H1 (cell line): ENCODE data around the gene SEC22B. TPM values are rescaled to one million over a fixed set of nuclear protein-coding genes. Genes with fewer than 3 reads are reported as not detected.
"Not testable (repeated sequence)": the region's sequence is repeated elsewhere in the genome, so short reads cannot be mapped to it uniquely, and the experiment has no call there.

Source experiments
- CTCF ChIA-PET: fragments of 300-600 bp; sonication (Branson Sonifier 250); formaldehyde crosslinking; loops from one replicate; lab custom pipeline; 2021; ENCODE audit not compliant: partially characterized antibody; lab: Charles Lee
- POLR2A ChIA-PET: fragments of 300-600 bp; sonication (Branson Sonifier 250); formaldehyde crosslinking; loops from one replicate; lab custom pipeline; 2021; ENCODE audit warnings: inconsistent platforms; ENCODE audit not compliant: partially characterized antibody; lab: Charles Lee
- DNase-seq, 2 experiments: peaks; one replicate each; pipeline versions ENCODE4 v3.0.0 to v3.0.0-alpha.2; 2010 to 2022; ENCODE audit warnings: low spot score in 2 of 2, low read depth in 1 of 2, mixed read lengths in 1 of 2
- FAIRE-seq: peaks from 2 replicates; lab custom pipeline; 2011; peaks lifted over from hg19 to GRCh38; lab: Jason Lieb, UNC
- H2AFZ ChIP-seq: 2 replicates; pipeline ENCODE4 v1.8.1; 2012; ENCODE audit warnings: low read length, inconsistent platforms
- H2AK5ac ChIP-seq: 2 replicates; pipeline ENCODE4 v1.6.1; 2013; ENCODE audit warnings: low read depth, low read length
- H2BK120ac ChIP-seq: replicated peaks from 2 replicates; pipeline ENCODE3; 2013; ENCODE audit warnings: low read depth, low read length, inconsistent platforms
- H2BK12ac ChIP-seq: 2 replicates; pipeline ENCODE4 v1.6.1; 2013; ENCODE audit warnings: low read depth, low read length
- H2BK15ac ChIP-seq: 2 replicates; pipeline ENCODE4 v1.6.1; 2013; ENCODE audit warnings: low read length
- H2BK20ac ChIP-seq: 2 replicates; pipeline ENCODE4 v1.6.1; 2013; ENCODE audit warnings: low read length
- H2BK5ac ChIP-seq: 2 replicates; pipeline ENCODE4 v1.6.1; 2013; ENCODE audit warnings: low read depth, low read length
- H3K14ac ChIP-seq: 2 replicates; pipeline ENCODE4 v1.6.1; 2013; ENCODE audit warnings: inconsistent platforms; ENCODE audit not compliant: insufficient read length
- H3K18ac ChIP-seq: 2 replicates; pipeline ENCODE4 v1.6.1; 2013; ENCODE audit warnings: low read length; ENCODE audit errors: extremely low read depth
- H3K23ac ChIP-seq: 2 replicates; pipeline ENCODE4 v1.6.1; 2013; ENCODE audit warnings: inconsistent platforms; ENCODE audit not compliant: insufficient read length
- H3K23me2 ChIP-seq: 2 replicates; pipeline ENCODE4 v1.6.1; 2013; ENCODE audit warnings: low read depth, low read length
- H3K27ac ChIP-seq: 2 replicates; pipeline ENCODE4 v1.6.1; 2011; ENCODE audit warnings: low read depth, low read length, inconsistent platforms
- H3K27me3 ChIP-seq, 4 experiments: replicated peaks in 1 of 4; 1 replicate in 1 of 4; 2 replicates in 3 of 4; pipeline versions ENCODE4 v1.6.1 to v1.8.1; 2011 to 2013; ENCODE audit warnings: low read length in 3 of 4, mild to moderate bottlenecking in 3 of 4, inconsistent platforms in 2 of 4, mixed read lengths in 2 of 4, moderate library complexity in 1 of 4; ENCODE audit not compliant: control insufficient read depth in 3 of 4, insufficient read depth in 3 of 4; ENCODE audit errors: extremely low read depth in 1 of 4
- H3K36me3 ChIP-seq, 4 experiments: 2 replicates each; pipeline versions ENCODE4 v1.6.1 to v1.8.1; 2011 to 2013; ENCODE audit warnings: mild to moderate bottlenecking in 4 of 4, low read length in 3 of 4, moderate library complexity in 2 of 4, control low read depth in 1 of 4, inconsistent platforms in 1 of 4; ENCODE audit not compliant: insufficient read depth in 4 of 4, control insufficient read depth in 2 of 4
- H3K4ac ChIP-seq: replicated peaks from 2 replicates; pipeline ENCODE3; 2013; ENCODE audit warnings: low read length, low read depth, mixed read lengths, inconsistent platforms; ENCODE audit not compliant: insufficient read length
- H3K4me1 ChIP-seq, 4 experiments: replicated peaks in 1 of 4; 1 replicate in 1 of 4; 2 replicates in 3 of 4; pipeline versions ENCODE4 v1.6.1 to v1.8.1; 2011 to 2013; ENCODE audit warnings: low read length in 3 of 4, inconsistent platforms in 2 of 4, mixed read lengths in 1 of 4; ENCODE audit not compliant: insufficient read depth in 4 of 4, control insufficient read depth in 3 of 4
- H3K4me2 ChIP-seq, 2 experiments: 2 replicates each; pipeline versions ENCODE4 v1.6.1 to v1.8.1; 2011 to 2013; ENCODE audit warnings: low read depth in 2 of 2, low read length in 2 of 2, control low read depth in 1 of 2, inconsistent platforms in 1 of 2, mild to moderate bottlenecking in 1 of 2; ENCODE audit not compliant: insufficient read depth in 1 of 2
- H3K4me3 ChIP-seq, 4 experiments: fragments of 200-600, 300-600 bp in 1 of 4; sonication (generic), shearing (Covaris generic), sonication (Bioruptor Twin) in 1 of 4; 2 replicates each; pipeline versions ENCODE4 v1.5.1 to v1.8.1; 2011 to 2016; ENCODE audit warnings: low read length in 4 of 4, low read depth in 3 of 4, control low read depth in 2 of 4, inconsistent platforms in 2 of 4, mild to moderate bottlenecking in 2 of 4, mixed read lengths in 1 of 4, moderate library complexity in 1 of 4; ENCODE audit not compliant: insufficient read depth in 2 of 4; ENCODE audit errors: extremely low read depth in 1 of 4
- H3K56ac ChIP-seq: replicated peaks from 2 replicates; pipeline ENCODE3; 2013; ENCODE audit warnings: low read depth, mild to moderate bottlenecking, mixed read lengths, low read length, inconsistent platforms; ENCODE audit not compliant: insufficient read length
- H3K79me1 ChIP-seq: 2 replicates; pipeline ENCODE4 v1.6.1; 2013; ENCODE audit warnings: low read depth, low read length, control low read depth
- H3K79me2 ChIP-seq, 2 experiments: 2 replicates each; pipeline versions ENCODE4 v1.6.1 to v1.8.1; 2012 to 2013; ENCODE audit warnings: low read length in 2 of 2, mild to moderate bottlenecking in 2 of 2, inconsistent platforms in 1 of 2; ENCODE audit not compliant: insufficient read depth in 2 of 2, control insufficient read depth in 1 of 2
- H3K9ac ChIP-seq, 4 experiments: replicated peaks in 1 of 4; 1 replicate in 1 of 4; 2 replicates in 3 of 4; pipeline versions ENCODE4 v1.6.1 to v1.8.1; 2011 to 2013; ENCODE audit warnings: low read depth in 3 of 4, low read length in 3 of 4, control low read depth in 2 of 4, mild to moderate bottlenecking in 2 of 4, moderate library complexity in 2 of 4, inconsistent platforms in 1 of 4; ENCODE audit errors: extremely low read depth in 1 of 4
- H3K9me3 ChIP-seq, 2 experiments: 2 replicates each; pipeline versions ENCODE4 v1.6.1 to v1.8.1; 2012 to 2013; ENCODE audit warnings: mild to moderate bottlenecking in 2 of 2, moderate library complexity in 2 of 2, control low read depth in 1 of 2, inconsistent platforms in 1 of 2, low read depth in 1 of 2, low read length in 1 of 2, mixed read lengths in 1 of 2; ENCODE audit not compliant: insufficient read depth in 2 of 2
- H4K20me1 ChIP-seq, 2 experiments: replicated peaks in 1 of 2; 2 replicates each; pipeline versions ENCODE3 to v1.8.1; 2011 to 2013; ENCODE audit warnings: inconsistent platforms in 2 of 2, low read length in 2 of 2, mild to moderate bottlenecking in 1 of 2; ENCODE audit not compliant: insufficient read depth in 2 of 2, control insufficient read depth in 1 of 2
- H4K5ac ChIP-seq: 2 replicates; pipeline ENCODE4 v1.6.1; 2013; ENCODE audit warnings: low read length, low read depth, mixed read lengths, inconsistent platforms; ENCODE audit not compliant: insufficient read length
- H4K8ac ChIP-seq: 2 replicates; pipeline ENCODE4 v1.8.0; 2013; ENCODE audit warnings: mild to moderate bottlenecking, moderate library complexity, low read length, inconsistent platforms; ENCODE audit not compliant: insufficient read depth; ENCODE audit errors: extremely low read depth
- H4K91ac ChIP-seq: replicated peaks from 2 replicates; pipeline ENCODE3; 2013; ENCODE audit warnings: low read length, mixed read lengths, inconsistent platforms; ENCODE audit not compliant: insufficient read length
- WGBS, 2 experiments: shearing (Covaris generic) in 1 of 2; methylation state at CpG; one replicate each; pipeline versions ENCODE4 v1.1.6 to v1.1.7; 2013 to 2015; ENCODE audit warnings: low lambda C conversion rate in 2 of 2, mixed read lengths in 2 of 2, inconsistent platforms in 1 of 2, low coverage in 1 of 2, missing lambda C conversion rate in 1 of 2; ENCODE audit not compliant: insufficient replicate concordance in 2 of 2, insufficient coverage in 1 of 2, insufficient read length in 1 of 2; ENCODE audit errors: extremely low coverage in 1 of 2, missing lambda C conversion rate in 1 of 2; 5-methylcytosine and 5-hydroxymethylcytosine counted together
- polyA plus RNA-seq, 7 experiments: library from polyadenylated mRNA; depleted of rRNA in 3 of 7; stranded (reverse) in 5 of 7; unstranded in 2 of 7; fragments of >200 nt in 5 of 7; fragments of 200-250 nt in 2 of 7; gene quantifications; 1 replicate in 5 of 7; 2 replicates in 1 of 7; 4 replicates in 1 of 7; pipeline versions ENCODE4 v1.2.1 to v1.2.3, GENCODE V29; 2011 to 2013; ENCODE audit warnings: missing spikeins in 2 of 7, mixed read lengths in 2 of 7
- total RNA-seq: library from RNA; stranded (reverse); fragmentation: NEBNext Ultra II Directional; extraction: Animal tissue kit (Norgen Biotek cat#: 25700); gene quantifications from 2 replicates; pipeline ENCODE4 v1.2.1, GENCODE V29; 2021

Gene SEC22B
- total and polyA plus RNA-seq, 2 of the 8 experiments (the other 6 are each of a cell fraction or from before 2014, with no cell fraction given) = 5.6 to 11.6 TPM

DNA sequence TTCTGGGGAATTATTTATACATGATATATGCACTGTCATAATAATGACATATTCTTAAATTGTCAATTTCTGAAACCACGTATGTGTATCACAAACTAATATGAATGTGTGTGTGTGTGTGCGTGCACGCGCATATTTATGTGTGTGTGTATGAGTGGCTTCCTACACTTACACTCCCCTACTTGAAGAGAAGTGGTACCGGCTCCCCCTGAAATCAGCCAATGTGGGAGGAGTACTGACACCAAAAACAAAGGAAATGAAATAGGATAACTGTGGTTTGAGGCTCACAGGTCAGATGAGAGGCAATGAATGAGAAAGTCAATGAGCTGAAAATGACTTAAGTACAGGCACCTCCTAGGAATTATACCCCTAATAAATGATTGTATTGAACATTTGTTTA is 64.1 kb downstream of the SEC22B start:
- H3K18ac ChIP-seq, H2BK5ac ChIP-seq, H4K8ac ChIP-seq, POLR2A ChIA-PET, H3K27ac ChIP-seq, H3K79me2 ChIP-seq, H2BK12ac ChIP-seq, H3K27me3 ChIP-seq, H3K23me2 ChIP-seq, H3K4ac ChIP-seq, H4K5ac ChIP-seq, H3K4me1 ChIP-seq, FAIRE-seq, H4K20me1 ChIP-seq, H3K9me3 ChIP-seq, H3K56ac ChIP-seq, CTCF ChIA-PET, H2BK20ac ChIP-seq, H3K4me3 ChIP-seq, H3K9ac ChIP-seq, H2AFZ ChIP-seq, H4K91ac ChIP-seq, H3K4me2 ChIP-seq, H2BK120ac ChIP-seq, H3K36me3 ChIP-seq, H2AK5ac ChIP-seq, DNase-seq, H3K79me1 ChIP-seq, H3K14ac ChIP-seq, H2BK15ac ChIP-seq, H3K23ac ChIP-seq: not testable (repeated sequence)
- WGBS, 2 experiments = 94% methylated on average over 5 of the region's 5 CpGs; no CpG with 5 or more reads in 1 of the 2 experiments

DNA sequence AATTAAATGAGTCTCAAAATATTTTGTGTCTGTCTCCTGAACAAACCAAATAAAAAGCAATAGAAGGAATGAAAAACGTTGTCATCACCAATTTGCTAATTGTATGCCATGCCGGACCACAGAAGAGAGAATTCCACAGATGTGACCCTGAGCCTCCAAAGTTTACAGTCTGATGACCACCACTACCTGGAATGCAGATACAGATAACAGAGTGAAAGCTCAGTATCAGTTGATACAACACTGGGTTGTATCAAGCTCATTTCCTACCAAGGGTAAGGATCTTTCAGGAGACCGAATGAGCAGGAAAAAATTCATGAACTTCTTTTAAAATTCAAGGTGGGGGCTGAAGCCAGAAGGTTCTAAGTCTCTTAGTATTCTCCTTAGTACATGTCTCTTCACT is 64.5 kb downstream of the SEC22B start:
- not testable (repeated sequence) for H2BK15ac ChIP-seq

More for the DNA sequence above, 64.5 kb downstream of the SEC22B start:
- H3K23ac ChIP-seq, H2BK5ac ChIP-seq, H3K18ac ChIP-seq, H4K20me1 ChIP-seq, H3K4me3 ChIP-seq, POLR2A ChIA-PET, DNase-seq, H3K27ac ChIP-seq, H3K23me2 ChIP-seq, H4K5ac ChIP-seq, H3K4me1 ChIP-seq, H4K8ac ChIP-seq, FAIRE-seq, H3K56ac ChIP-seq, CTCF ChIA-PET, H3K79me1 ChIP-seq, H2BK120ac ChIP-seq, H2AK5ac ChIP-seq, H3K14ac ChIP-seq, H2AFZ ChIP-seq, H3K27me3 ChIP-seq, H3K9ac ChIP-seq, H2BK20ac ChIP-seq, H2BK12ac ChIP-seq, H3K9me3 ChIP-seq, H3K79me2 ChIP-seq, H3K4me2 ChIP-seq, H3K36me3 ChIP-seq, H3K4ac ChIP-seq, H4K91ac ChIP-seq: not testable (repeated sequence)
- WGBS, 2 experiments = no CpG with 5 or more reads among the region's 3 CpGs
